GF-D8 (cell line): ENCODE results near the gene PCGF6.
"Not testable (repeated sequence)": the region's sequence is repeated elsewhere in the genome, so short reads cannot be mapped to it uniquely, and the experiment has no call there.

Experiments used
- DNase-seq: peaks from one replicate; lab custom pipeline; 2025; lab: John Stamatoyannopoulos, UW

Gene PCGF6

DNA sequence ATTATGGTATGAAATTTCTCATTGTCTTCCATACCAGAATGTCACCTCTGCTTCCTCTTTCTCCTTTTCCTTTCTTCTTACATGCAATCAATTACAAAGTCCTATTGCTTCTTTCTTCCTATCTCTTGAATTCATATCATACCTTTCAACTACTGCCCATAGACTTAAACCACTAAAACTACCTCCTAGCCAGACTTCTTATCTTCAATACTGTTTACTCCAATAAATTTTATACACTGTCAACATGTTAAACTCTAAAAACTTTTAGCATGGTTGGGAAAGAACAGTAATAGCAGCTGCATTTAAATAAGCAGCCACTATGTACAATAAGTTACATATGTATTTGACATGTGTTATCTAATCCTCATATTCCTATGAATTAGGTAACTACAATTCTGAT is 34.9 kb downstream of the PCGF6 start:
- DNase-seq: no peak

DNA sequence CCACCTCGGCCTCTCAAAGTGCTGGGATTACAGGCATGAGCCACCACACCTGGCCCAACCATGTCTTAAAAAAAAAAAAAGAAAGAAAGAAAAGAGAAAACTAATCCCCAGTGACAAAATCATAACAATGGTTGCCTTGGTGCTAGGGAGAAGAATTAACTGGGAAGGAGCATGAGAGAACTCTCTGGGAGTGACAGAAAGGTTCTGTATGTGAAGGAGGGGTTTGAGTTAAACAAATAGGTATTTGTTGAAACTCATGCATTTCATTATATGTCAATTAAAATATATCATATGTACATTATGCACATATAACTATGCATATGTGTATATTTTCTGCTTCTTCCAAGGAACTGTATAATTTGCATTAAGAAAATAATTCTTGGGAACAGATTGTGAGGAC is 40.7 kb downstream of the PCGF6 start:
- DNase-seq: no peak

DNA sequence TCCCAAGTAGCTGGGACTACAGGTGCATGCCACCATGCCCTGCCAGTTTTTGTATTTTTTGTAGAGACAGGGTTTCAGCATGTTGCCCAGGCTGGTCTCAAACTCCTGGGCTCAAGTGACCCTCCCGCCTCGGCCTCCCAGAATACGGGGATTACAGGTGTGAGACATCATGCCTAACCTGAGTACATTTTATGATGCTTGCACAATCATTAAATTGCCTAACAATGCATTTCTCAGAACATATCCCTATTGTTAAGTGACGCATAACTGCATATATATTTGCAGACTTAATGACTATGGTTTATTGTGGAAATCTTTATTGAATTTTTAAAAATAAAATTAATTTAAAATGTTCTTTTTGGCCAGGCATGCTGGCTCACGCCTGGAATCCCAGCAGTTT is 43.3 kb downstream of the PCGF6 start:
- no peak for DNase-seq

DNA sequence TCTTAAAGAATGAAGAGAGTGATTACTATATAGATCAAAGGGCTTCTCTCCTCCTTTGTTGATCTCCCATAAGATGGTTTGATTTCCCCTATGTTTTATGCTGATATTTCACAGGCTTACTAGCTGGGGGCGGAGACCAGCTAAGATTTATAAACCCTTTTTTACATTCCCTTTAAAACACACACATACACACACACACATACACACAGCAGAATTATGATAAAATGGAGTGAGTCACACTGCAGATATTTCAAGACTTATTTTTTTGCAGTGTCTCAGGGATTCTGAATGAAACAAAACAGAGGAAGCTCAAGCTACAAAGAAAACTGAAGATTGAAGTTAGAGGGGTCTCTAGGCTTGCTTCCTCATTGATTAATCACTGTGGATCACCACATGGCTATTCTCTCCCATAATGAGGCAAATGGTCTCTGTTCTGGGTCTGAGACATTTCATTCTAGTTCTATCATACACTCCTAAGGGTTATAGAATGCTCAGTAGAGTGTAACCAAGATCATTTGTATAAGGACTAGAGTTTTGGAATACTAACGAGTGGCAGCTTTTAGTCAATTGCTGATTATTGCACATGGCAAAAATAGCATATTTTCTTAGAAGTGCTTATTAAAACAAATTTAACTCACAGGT is 55.4 kb downstream of the PCGF6 start:
- DNase-seq: no peak

GRCh38 chr10:103291588-103291987 is 59.4 kb downstream of the PCGF6 start:
- DNase-seq: no peak

DNA sequence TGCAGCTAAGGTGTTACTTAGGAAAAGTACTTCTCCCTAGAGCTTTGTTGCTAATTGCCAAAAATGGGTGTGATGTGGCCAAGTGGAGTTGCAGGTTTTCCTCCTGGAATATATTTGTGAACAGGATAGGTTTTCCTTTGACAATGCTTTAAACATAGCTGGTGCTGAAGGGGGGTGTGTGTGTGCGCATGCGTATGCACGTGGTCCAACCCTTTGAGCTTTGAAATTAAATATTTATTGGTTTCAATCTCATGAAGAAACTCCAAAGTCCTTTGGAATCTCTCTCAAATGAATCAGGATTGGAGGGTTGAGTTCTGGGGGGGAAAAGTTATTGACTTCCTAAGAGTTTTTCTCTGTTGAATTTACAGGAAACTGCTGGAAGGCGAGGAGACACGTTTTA is 62.9 kb downstream of the PCGF6 start:
- DNase-seq: no peak

- no peak for DNase-seq
These were observed 66.8 kb downstream of the PCGF6 start for GRCh38 chr10:103284170-103284569.

GRCh38 chr10:103282961-103283360 is 68.0 kb downstream of the PCGF6 start:
- no peak for DNase-seq

- DNase-seq: no peak
These were observed 69.2 kb downstream of the PCGF6 start for GRCh38 chr10:103281753-103282152.

DNA sequence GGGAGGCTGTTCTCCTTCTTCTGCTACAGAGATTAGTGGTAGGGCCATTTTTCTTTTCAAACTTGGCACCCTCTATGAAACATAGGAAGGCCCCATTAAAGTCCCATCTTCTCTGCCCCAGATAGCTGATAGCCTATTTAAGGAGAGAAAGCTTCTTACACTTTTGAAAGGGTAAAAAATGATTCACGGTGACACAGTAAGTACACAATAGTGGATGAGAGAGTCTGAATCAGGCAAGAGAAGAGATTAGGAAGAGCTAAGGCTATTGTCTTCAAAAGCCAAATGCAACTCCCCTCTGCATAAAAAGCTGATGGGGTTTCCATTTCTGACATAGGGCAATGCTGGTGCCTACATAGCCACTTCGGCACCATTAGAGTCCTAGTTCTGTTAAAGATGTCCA is 70.4 kb downstream of the PCGF6 start:
- no peak for DNase-seq

DNA sequence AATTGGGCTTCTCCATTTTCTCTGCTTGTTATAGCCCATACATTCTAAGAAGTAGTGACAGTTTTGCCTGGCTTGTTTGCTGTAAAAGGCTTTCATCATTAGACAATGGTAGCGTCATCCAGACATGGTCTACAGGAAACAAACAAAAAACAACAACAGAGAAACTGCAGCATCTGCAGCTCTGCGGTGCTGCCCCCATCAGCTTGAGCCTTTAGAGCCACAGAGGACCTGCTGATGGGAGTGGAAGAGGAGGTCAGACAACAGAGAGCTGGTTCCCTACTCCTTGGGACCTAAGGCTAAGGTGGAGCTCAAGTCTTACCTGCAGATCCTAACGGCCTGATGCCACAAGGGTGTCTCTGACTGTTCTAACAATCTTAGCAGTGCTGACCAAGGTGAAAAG is 70.9 kb downstream of the PCGF6 start:
- DNase-seq: no peak

- DNase-seq: no peak
These were observed 72.1 kb downstream of the PCGF6 start for GRCh38 chr10:103278862-103279298.

GRCh38 chr10:103278537-103278823 is 72.5 kb downstream of the PCGF6 start:
- no peak for DNase-seq

DNA sequence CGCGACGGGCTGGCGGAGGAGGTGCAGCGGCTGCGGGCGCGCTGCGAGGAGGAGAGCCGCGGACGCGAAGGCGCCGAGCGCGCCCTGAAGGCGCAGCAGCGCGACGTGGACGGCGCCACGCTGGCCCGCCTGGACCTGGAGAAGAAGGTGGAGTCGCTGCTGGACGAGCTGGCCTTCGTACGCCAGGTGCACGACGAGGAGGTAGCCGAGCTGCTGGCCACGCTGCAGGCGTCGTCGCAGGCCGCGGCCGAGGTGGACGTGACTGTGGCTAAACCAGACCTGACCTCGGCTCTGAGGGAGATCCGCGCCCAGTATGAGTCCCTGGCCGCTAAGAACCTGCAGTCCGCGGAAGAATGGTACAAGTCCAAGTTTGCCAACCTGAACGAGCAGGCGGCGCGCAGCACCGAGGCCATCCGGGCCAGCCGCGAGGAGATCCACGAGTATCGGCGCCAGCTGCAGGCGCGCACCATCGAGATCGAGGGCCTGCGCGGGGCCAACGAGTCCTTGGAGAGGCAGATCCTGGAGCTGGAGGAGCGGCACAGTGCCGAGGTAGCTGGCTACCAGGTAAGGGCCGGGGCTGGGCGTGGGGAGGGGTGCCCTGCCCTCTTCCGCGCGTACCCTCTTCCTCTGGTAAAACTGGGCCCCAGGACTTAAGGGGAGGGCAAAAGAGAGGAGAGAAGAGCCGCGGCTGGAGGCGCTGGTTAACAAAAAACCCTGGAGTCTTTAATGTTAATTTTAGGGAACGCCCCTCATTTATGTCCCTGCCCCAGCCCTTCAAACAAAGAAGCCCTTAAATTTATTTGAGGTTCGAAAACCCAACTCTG is 73.0 kb downstream of the PCGF6 start:
- DNase-seq: no peak

- no peak for DNase-seq
These were observed 73.8 kb downstream of the PCGF6 start, which contains the start of gene INA for GRCh38 chr10:103276896-103277712. INA (plus strand) TSS chr10:103277138; CDS start chr10:103277212, 74 bp downstream.

- DNase-seq: no peak
These were observed 74.6 kb downstream of the PCGF6 start for GRCh38 chr10:103276251-103276895.

DNA sequence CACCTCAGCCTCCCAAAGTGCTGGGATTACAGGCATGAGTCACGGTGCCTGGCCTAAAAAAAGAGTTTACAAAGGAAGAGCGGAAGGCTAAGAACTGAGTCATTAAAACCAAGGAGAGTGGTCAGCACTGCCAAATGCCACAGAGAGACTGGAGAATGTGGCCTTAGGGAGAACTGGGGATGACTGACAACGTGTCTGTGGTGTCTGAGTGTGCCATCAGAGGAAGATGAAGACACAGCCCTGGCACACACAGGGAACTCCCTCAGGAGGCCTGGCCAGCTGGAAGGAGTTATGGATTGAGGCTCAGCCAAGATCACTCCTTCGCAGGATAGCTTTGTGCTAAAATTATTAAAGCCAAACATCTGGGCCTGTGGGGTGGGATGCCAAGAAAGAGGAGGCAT is 77.9 kb downstream of the PCGF6 start:
- no peak for DNase-seq

DNA sequence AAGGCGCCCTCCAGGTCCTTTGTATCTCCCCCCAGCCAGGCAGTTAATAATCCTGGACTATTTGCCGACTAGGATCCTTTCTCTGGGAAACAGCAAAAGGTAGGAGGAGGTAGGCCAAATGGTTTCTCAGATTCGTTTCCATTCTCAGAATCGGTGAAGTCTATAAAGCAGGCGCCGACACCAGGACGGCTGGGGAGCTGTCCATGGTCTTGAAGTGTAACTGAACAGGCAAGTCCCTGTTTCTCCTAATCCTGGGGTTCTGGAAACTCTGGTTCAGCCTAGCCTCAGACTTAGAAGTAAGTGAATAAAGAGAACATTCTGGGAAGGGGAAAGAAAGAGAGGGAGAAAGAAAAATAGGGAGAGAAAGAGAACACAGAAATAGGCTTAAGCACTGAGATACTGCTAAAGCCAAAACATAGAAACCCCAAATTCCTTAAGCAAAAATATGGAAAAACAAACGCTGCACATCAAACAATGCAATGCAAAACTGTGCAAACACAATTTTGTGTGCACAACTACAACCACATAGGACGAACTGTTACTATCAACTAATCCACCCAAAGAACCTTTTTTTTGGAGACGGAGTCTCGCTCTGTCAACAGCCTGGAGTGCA is 85.1 kb downstream of the PCGF6 start:
- no peak for DNase-seq

DNA sequence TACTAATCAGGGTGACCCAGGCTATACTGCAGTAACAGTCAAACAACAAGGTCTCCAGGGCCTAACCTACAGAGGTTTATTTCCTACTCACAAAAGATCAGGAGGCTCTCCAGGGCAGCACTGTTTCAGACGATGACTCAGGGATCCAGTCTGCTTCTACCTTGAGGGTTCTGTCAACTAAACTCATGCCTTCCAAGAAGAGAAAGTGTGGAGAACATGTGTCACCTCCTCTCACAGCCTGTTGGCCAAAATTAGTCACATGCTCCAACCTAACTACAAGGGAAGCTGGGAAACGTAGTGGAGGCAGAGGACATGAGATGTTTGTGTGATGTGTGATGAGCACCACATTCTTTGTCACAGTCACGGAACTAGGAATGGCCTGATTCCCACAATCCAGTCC is 88.7 kb downstream of the PCGF6 start:
- no peak for DNase-seq

- no peak for DNase-seq
These were observed 91.0 kb downstream of the PCGF6 start for GRCh38 chr10:103259989-103260388.

DNA sequence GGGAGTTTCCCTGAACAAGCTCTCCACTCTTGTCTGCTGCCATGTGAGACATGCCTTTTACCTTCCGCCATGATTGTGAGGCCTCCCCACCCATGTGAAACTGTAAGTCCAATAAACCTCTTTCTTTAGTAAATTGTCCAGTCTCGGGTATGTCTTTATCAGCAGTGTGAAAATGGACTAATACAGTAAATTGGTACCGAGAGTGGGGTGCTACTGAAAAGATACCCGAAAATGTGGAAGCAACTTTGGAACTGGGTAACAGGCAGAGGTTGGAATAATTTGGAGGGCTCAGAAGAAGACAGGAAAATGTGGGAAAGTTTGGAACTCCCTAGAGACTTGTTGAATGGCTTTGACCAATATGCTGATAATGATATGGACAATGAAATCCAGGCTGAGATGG is 92.0 kb downstream of the PCGF6 start:
- DNase-seq: not testable (repeated sequence)

DNA sequence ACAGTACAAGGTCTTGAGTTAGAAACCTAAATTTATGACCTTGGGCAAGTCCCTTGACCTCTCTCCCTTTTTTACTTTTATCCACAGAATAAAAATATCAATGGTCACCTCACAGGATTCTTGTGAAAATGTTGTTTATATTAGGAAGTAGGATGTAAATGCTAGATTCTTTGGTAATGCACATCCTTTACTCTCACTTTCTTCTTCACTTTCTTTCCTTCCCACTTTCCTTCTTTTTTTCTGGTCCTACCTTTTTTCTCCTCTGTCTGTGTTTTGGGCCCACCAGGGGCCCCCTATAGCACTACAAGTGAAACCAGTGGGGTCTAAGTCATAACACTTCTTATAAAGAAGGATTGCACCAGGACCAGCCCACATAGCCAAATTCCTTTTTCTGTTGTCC is 93.1 kb downstream of the PCGF6 start:
- no peak for DNase-seq
